Mesendoderm (in vitro differentiated cells): ENCODE data around the gene RCL1.

Experiments
- DNase-seq: peaks from one replicate; pipeline ENCODE4 v3.0.0; 2013
- H2AK5ac ChIP-seq: 2 replicates; pipeline ENCODE4 v1.6.1; 2013; ENCODE audit warnings: low read length, inconsistent platforms
- H2BK120ac ChIP-seq: 2 replicates; pipeline ENCODE4 v1.6.1; 2013; ENCODE audit warnings: low read depth, mild to moderate bottlenecking, low read length, moderate library complexity, mixed read lengths
- H2BK15ac ChIP-seq: replicated peaks from 2 replicates; pipeline ENCODE4 v1.6.1; 2013; ENCODE audit warnings: low read depth, mild to moderate bottlenecking, moderate library complexity
- H2BK5ac ChIP-seq: 2 replicates; pipeline ENCODE4 v1.6.1; 2013; ENCODE audit warnings: low read length, inconsistent platforms
- H3K18ac ChIP-seq: 2 replicates; pipeline ENCODE4 v1.6.1; 2013; ENCODE audit warnings: mild to moderate bottlenecking, low read length, mixed read lengths
- H3K23ac ChIP-seq: one replicate; pipeline ENCODE4 v1.6.1; 2013; ENCODE audit warnings: low read length
- H3K27ac ChIP-seq: 2 replicates; pipeline ENCODE4 v1.5.1; 2013; ENCODE audit warnings: low read depth, mild to moderate bottlenecking, inconsistent platforms, low read length, moderate library complexity
- H3K27me3 ChIP-seq: 2 replicates; pipeline ENCODE4 v1.6.1; 2013; ENCODE audit warnings: low read length, control low read depth, mild to moderate bottlenecking, inconsistent platforms; ENCODE audit not compliant: insufficient read depth, poor library complexity
- H3K36me3 ChIP-seq: 2 replicates; pipeline ENCODE4 v1.6.1; 2013; ENCODE audit warnings: low read length, inconsistent platforms; ENCODE audit not compliant: control insufficient read depth, insufficient read depth
- H3K4ac ChIP-seq: one replicate; pipeline ENCODE4 v1.6.1; 2013; ENCODE audit warnings: low read depth, mild to moderate bottlenecking, low read length, moderate library complexity
- H3K4me1 ChIP-seq: 2 replicates; pipeline ENCODE4 v1.6.1; 2013; ENCODE audit warnings: low read depth, low read length, inconsistent platforms; ENCODE audit not compliant: control insufficient read depth
- H3K4me2 ChIP-seq: 2 replicates; pipeline ENCODE4 v1.6.1; 2013; ENCODE audit warnings: low read length
- H3K4me3 ChIP-seq: 2 replicates; pipeline ENCODE4 v1.5.1; 2013; ENCODE audit warnings: mild to moderate bottlenecking, low read length
- H3K56ac ChIP-seq: one replicate; pipeline ENCODE4 v1.6.1; 2013; ENCODE audit warnings: low read length
- H3K79me1 ChIP-seq: 2 replicates; pipeline ENCODE4 v1.6.1; 2013; ENCODE audit warnings: low read length, inconsistent platforms
- H3K79me2 ChIP-seq: 2 replicates; pipeline ENCODE4 v1.6.1; 2013; ENCODE audit warnings: mild to moderate bottlenecking, low read length; ENCODE audit not compliant: control insufficient read depth, insufficient read depth
- H3K9ac ChIP-seq: 2 replicates; pipeline ENCODE4 v1.6.1; 2013; ENCODE audit warnings: low read length, inconsistent platforms
- H4K5ac ChIP-seq: one replicate; pipeline ENCODE4 v1.6.1; 2013; ENCODE audit warnings: low read length
- H4K8ac ChIP-seq: one replicate; pipeline ENCODE4 v1.6.1; 2013; ENCODE audit warnings: low read depth, mild to moderate bottlenecking, control low read depth, low read length, moderate library complexity
- WGBS: extraction: QIAGEN DNeasy Blood & Tissue Kit; methylation state at CpG from one replicate; pipeline ENCODE4 v1.1.7; 2013; ENCODE audit warnings: low lambda C conversion rate, missing lambda C conversion rate; ENCODE audit not compliant: insufficient coverage; ENCODE audit errors: extremely low coverage; 5-methylcytosine and 5-hydroxymethylcytosine counted together

The RCL1 gene

DNA sequence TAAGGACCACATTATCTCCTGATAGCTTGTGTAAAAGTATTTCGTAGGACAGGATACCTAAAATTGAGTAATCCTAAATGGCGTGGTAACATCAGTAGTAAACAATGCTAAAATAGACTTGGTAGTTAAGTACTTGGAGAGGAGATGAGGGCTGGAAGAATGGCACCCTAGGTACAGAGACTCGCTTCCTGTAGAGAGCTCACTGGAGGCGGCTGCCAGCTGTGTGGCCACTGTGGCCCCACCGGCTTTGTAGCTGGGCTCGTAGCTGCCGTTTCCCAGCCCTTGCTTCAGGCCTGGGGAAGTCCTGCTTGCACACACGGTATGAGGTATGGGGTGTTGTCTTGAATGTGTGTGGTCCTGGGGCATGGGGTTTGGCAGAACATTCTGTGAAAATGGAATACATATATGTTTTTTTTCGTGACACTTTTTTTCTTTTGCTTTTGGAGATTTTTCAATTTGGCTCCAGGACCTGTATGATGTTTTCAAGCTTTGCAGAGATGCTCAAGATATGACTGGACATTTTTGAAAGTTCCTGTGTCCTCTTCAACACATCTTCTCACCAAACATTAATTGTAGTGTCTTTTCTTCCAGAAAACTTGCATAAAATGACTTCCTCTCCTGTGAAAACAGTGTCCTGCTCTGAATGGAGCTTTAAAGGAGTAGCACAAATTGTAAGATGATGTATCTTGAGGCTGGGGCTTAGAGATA lies 58.0 kb downstream of the RCL1 start:
- Histone ChIP-seq H3K23ac (no peak overlapping the region), H2BK15ac (no peak overlapping the region), H3K27ac (no peak overlapping the region), H3K79me2 (no peaks in the 10 kb centered on the region), H2AK5ac (no peak overlapping the region), H4K5ac (no peak overlapping the region), H3K4me3 (no peak overlapping the region), H3K79me1 (no peaks in the 10 kb centered on the region), H3K56ac (no peak overlapping the region), H3K27me3 (no peaks in the 10 kb centered on the region), H3K4me2 (no peak overlapping the region), H4K8ac (no peak overlapping the region), H3K18ac (no peak overlapping the region), H3K9ac (no peak overlapping the region), H3K4ac (no peak overlapping the region), H3K36me3 (no peaks in the 10 kb centered on the region), H2BK120ac (no peak overlapping the region), H2BK5ac (no peak overlapping the region), H3K4me1 (no peaks in the 10 kb centered on the region)
- peak; percentile 11 for DNase-seq
- no CpG with 5 or more reads among the region's 9 CpGs for WGBS

DNA sequence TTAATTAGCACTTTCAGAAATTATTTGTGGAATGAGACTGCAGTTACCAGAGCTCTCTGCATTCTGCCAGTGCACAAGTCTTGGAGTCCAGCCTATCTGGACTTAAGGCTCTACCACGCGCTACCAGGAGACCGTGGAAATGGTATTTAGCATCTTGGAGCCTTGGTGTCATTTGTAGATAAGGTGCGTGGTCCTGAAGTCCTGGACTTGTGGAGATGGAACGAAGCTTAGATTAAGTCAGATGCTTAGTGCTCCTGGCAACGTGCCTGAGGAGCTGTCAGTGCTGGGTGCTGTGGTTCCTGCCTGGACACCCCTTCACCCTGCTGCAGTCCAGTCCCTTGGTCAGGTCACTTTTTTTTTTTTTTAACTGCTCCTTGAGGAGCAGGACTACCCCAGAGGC lies 59.7 kb downstream of the RCL1 start:
- no peak overlapping the region for H2BK5ac ChIP-seq
- no peaks in the 10 kb centered on the region for H3K36me3 ChIP-seq
- DNase-seq: no peak
- WGBS: no CpG with 5 or more reads among the region's 6 CpGs
- no peak overlapping the region for H2BK120ac ChIP-seq
- no peak overlapping the region for H3K18ac ChIP-seq
- no peaks in the 10 kb centered on the region for H3K4me1 ChIP-seq
- no peaks in the 10 kb centered on the region for H3K79me2 ChIP-seq
- no peak overlapping the region for H3K27ac ChIP-seq
- H3K9ac ChIP-seq: no peak overlapping the region
- no peak overlapping the region for H2AK5ac ChIP-seq
- H4K5ac ChIP-seq: no peak overlapping the region
- no peaks in the 10 kb centered on the region for H3K27me3 ChIP-seq
- H3K4ac ChIP-seq: no peak overlapping the region
- no peak overlapping the region for H3K4me2 ChIP-seq
- no peak overlapping the region for H4K8ac ChIP-seq
- H3K4me3 ChIP-seq: no peak overlapping the region
- H3K23ac ChIP-seq: no peak overlapping the region
- H3K56ac ChIP-seq: no peak overlapping the region
- no peak overlapping the region for H2BK15ac ChIP-seq
- H3K79me1 ChIP-seq: no peaks in the 10 kb centered on the region

DNA sequence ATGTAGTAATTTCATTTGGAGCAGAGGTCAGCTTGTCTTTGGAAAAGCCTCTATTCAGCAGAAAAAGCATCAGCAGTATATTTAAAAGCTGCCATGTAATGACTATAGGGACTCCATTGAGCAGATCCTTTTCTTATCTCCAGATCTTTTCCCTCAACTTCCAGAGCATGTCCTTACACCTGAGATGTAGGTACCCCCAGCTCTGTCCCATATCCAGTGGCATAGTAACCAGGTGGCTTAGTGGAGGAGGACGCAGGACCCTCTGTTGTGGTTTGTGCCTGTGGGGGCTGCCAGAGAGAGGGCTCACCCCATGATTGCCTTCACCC lies 61.5 kb downstream of the RCL1 start:
- H3K79me1 ChIP-seq: no peaks in the 10 kb centered on the region
- H3K27ac ChIP-seq: no peak overlapping the region
- H3K4me3 ChIP-seq: no peak overlapping the region
- no peaks in the 10 kb centered on the region for H3K4me1 ChIP-seq
- H2BK5ac ChIP-seq: no peak overlapping the region
- H3K79me2 ChIP-seq: no peaks in the 10 kb centered on the region
- no peak overlapping the region for H3K56ac ChIP-seq
- no peak overlapping the region for H3K4me2 ChIP-seq
- no peaks in the 10 kb centered on the region for H3K27me3 ChIP-seq
- no peak for DNase-seq
- no peak overlapping the region for H3K9ac ChIP-seq
- no peaks in the 10 kb centered on the region for H3K36me3 ChIP-seq
- no peak overlapping the region for H3K4ac ChIP-seq
- H4K8ac ChIP-seq: no peak overlapping the region
- no peak overlapping the region for H2BK15ac ChIP-seq
- no peak overlapping the region for H2BK120ac ChIP-seq
- no peak overlapping the region for H4K5ac ChIP-seq
- no peak overlapping the region for H2AK5ac ChIP-seq
- WGBS: no CpG with 5 or more reads among the region's 1 CpG
- H3K23ac ChIP-seq: no peak overlapping the region
- H3K18ac ChIP-seq: no peak overlapping the region

DNA sequence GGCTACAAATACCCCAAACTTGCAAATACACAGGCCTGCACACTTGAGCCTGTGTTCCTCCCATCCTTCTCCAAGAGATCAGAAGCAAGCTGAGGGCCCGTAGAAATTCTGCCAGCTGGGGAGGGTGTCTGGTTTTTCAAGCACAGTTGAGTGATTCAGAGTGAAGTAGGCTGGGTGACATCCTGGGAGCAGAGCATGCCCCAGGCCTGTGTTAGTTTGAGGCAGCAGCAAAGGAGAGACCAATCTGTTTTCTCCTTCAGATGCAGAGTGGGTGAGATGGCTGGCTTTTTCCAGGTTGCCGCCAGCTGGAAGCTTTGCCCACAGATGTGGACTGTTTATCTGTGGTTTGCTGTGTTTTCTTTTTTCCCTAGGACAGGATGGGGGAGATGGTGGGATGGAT lies 63.1 kb downstream of the RCL1 start:
- Histone ChIP-seq H2BK15ac (no peak overlapping the region), H3K4me2 (no peak overlapping the region), H3K4me3 (no peak overlapping the region), H3K9ac (no peak overlapping the region), H4K8ac (no peak overlapping the region), H3K27ac (no peak overlapping the region), H3K4me1 (no peaks in the 10 kb centered on the region), H3K56ac (no peak overlapping the region), H3K27me3 (no peaks in the 10 kb centered on the region), H2BK5ac (no peak overlapping the region), H2AK5ac (no peak overlapping the region), H3K18ac (no peak overlapping the region), H3K4ac (no peak overlapping the region), H3K23ac (no peak overlapping the region), H3K79me1 (no peaks in the 10 kb centered on the region), H2BK120ac (no peak overlapping the region), H3K79me2 (no peaks in the 10 kb centered on the region), H3K36me3 (peaks cover 3% of the 10 kb centered on the region), H4K5ac (no peak overlapping the region)
- DNase-seq: no peak
- no CpG with 5 or more reads among the region's 2 CpGs for WGBS

DNA sequence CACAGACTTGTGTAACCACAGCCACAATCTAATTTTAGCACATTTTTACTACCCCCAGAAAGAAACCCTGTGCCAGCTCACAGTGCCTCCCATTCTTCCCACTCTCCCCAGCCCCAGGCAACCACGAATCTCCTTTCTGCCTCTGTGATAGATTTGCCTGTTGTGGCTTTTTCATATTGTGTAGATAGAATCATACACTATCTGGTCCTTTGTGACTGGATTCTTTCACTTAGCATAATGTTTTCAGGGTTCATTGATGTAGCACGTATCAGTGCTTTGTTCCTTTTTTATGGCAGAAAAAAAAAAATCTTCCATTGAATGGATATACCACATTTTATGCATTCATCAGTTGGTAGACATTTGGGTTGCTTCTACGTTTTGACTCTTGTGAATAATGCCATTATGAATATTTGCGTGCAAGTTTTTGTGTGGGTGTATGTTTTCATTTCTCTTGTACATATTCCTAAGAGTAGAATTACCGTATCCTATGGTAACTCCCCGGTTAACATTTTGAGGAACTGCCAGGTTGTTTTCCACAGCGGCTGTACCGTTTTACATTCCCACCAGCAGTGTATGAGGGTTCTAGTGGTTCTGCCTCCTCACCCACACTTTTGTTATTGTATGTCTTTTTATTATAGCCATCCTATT lies 64.5 kb downstream of the RCL1 start:
- Histone ChIP-seq H3K27me3 (no peaks in the 10 kb centered on the region), H3K79me1 (no peaks in the 10 kb centered on the region), H3K36me3 (peaks cover 3% of the 10 kb centered on the region), H2AK5ac (no peak overlapping the region), H3K4me3 (no peak overlapping the region), H3K56ac (no peak overlapping the region), H4K8ac (no peak overlapping the region), H2BK5ac (no peak overlapping the region), H3K79me2 (no peaks in the 10 kb centered on the region), H3K4me1 (no peaks in the 10 kb centered on the region), H2BK15ac (no peak overlapping the region), H3K4me2 (no peak overlapping the region), H3K27ac (no peak overlapping the region), H4K5ac (no peak overlapping the region), H3K23ac (no peak overlapping the region), H3K18ac (no peak overlapping the region), H2BK120ac (no peak overlapping the region), H3K4ac (no peak overlapping the region), H3K9ac (no peak overlapping the region)
- WGBS: no CpG with 5 or more reads among the region's 8 CpGs
- no peak for DNase-seq

DNA sequence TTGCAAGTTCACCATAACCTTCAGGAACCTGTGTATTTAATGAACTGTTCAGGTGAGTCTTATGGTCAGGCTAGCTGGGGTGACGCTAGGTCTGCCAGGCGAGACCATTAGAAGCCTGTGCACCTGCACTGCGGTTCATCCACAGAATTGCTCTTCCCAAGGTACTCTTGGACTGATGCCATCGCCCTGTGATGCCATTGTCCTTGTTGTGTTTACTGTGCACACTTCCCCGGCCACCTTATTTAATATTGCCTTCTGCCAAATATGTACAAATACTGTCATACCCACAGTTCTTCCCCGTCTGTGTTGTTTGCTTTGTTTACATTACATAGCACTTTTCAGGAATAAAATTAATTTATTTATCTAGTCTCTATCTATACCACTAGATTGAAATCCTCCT lies 66.3 kb downstream of the RCL1 start:
- Histone ChIP-seq H3K23ac (no peak overlapping the region), H3K4ac (no peak overlapping the region), H3K4me1 (no peaks in the 10 kb centered on the region), H3K56ac (no peak overlapping the region), H3K27me3 (no peaks in the 10 kb centered on the region), H3K4me2 (no peak overlapping the region), H2BK120ac (no peak overlapping the region), H3K79me2 (no peaks in the 10 kb centered on the region), H2AK5ac (no peak overlapping the region), H3K18ac (no peak overlapping the region), H2BK5ac (no peak overlapping the region), H2BK15ac (no peak overlapping the region), H3K36me3 (peaks cover 3% of the 10 kb centered on the region), H3K4me3 (no peak overlapping the region), H3K9ac (no peak overlapping the region), H3K27ac (no peak overlapping the region), H3K79me1 (peaks cover 2% of the 10 kb centered on the region), H4K8ac (no peak overlapping the region), H4K5ac (no peak overlapping the region)
- no CpG with 5 or more reads among the region's 6 CpGs for whole genome bisulfite sequencing
- DNase-seq: no peak
